ENCODE measurements around the gene WFDC1.

The WFDC1 gene

DNA sequence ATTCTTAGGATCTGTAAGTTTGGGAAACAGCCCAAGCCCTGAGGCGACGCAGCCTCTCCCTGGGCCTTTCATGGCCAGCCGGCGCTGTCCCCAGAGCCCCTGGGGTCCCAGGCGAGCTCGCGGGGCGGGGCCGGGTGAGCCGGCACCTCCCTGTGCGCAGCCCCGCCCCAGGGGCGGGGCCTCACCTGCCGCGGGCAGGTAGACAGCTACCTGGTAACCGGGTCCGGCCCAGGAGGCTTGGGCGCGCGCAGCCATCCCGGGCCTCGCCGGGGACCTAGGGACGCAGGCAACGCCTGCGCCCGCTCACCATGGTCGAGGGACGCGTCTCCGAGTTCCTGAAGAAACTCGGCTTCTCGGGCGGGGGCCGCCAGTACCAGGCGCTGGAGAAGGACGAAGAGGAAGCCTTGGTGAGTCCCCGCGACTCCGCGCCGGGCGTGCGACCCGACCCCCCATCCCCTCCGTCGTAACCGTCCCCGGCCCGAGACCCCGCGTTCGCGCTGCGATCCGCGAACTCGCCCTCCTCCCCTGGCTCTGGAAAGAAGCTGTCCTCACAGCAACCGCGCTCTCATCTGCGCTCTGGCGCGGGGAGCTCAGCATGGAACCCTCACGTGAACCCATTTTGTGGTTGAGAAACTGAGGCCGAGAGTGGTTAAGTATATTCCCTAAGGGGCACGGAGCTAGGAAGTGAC is 73.8 kb downstream of the WFDC1 start, which contains the start of gene ATP2C2:
ATP2C2 (plus strand) TSS at position 231 of the 689 bp plus-strand sequence; CDS start at position 309, 78 bp downstream.
- DNase-seq (ENCODE audit: low read depth): no peak
- peak within 1 kb of the TSS; percentile 68 for H3K4me3 ChIP-seq (ENCODE audit: low read depth, low read length)
- TF ChIP-seq, protein P1, sequence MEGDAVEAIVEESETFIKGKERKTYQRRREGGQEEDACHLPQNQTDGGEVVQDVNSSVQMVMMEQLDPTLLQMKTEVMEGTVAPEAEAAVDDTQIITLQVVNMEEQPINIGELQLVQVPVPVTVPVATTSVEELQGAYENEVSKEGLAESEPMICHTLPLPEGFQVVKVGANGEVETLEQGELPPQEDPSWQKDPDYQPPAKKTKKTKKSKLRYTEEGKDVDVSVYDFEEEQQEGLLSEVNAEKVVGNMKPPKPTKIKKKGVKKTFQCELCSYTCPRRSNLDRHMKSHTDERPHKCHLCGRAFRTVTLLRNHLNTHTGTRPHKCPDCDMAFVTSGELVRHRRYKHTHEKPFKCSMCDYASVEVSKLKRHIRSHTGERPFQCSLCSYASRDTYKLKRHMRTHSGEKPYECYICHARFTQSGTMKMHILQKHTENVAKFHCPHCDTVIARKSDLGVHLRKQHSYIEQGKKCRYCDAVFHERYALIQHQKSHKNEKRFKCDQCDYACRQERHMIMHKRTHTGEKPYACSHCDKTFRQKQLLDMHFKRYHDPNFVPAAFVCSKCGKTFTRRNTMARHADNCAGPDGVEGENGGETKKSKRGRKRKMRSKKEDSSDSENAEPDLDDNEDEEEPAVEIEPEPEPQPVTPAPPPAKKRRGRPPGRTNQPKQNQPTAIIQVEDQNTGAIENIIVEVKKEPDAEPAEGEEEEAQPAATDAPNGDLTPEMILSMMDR (IDR thresholded peaks at IDR 0.05; ENCODE audit: control insufficient read depth, extremely low read depth, insufficient read depth): no peak

DNA sequence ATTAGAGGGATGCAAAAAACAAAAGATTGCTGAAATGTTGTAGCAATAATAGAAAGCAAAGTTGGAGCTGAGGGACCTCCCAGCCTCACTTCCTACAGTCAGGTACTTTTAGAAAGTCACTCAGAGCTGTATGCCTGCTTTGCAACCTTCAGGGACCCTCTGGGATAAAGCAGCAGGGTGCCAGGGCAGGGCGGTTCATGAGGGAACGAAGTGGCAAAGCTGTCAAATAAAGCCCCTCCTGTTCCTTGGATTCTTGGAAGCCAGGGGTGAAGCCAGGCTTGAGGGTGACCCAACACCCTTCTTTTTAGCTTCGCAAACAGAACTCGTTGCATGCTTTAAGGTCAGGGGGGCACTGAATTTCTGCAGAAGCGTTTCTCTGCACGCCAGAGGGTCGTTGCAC is 74.4 kb downstream of the WFDC1 start:
- no peak for DNase-seq (ENCODE audit: low read depth)
- peak overlapping the region; percentile 68 for H3K4me3 ChIP-seq (ENCODE audit: low read depth, low read length)

DNA sequence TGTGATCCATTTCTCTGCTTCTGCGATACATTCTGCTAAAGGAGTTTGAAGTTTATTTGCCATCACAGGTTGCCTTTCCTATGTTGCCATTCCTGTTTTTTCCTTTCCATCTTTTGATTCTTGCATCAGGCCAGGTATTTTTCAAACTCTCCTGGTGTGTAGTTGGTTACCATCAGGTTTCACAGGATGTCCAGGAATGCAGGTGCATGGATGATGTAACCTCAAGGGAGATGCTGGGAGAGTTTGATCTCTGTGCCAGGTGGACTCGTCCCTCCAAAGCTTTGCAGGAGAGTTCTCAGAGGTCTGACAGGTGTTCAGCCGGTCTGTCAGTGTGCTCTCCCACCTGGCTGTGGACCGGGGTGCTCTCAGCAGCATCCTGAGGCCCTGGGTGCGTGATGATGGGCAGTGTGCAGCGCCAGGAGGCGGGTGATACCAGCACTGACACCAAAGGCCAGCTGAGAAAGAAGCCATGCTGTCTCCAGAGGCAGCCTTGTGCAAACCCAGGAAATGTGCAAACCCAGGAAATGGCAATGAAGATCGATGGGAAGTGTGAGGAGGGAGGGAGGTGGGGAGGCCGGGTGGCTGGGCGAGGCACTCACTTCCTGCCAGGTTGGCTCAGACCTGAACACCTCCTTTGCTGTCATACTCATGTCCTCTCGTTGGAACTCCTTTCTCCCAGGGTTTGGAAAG is 75.4 kb downstream of the WFDC1 start:
- TF ChIP-seq, protein P1 (IDR thresholded peaks at IDR 0.05; ENCODE audit: control insufficient read depth, extremely low read depth, insufficient read depth): no peak
- DNase-seq (ENCODE audit: low read depth): peak; percentile 67
- H3K4me3 ChIP-seq (ENCODE audit: low read depth, low read length): peak overlapping the region; percentile 68; the same call in 1 of the 2 replicates

More for the DNA sequence above, 74.4 kb downstream of the WFDC1 start:
- TF ChIP-seq, protein P1 (IDR thresholded peaks at IDR 0.05; ENCODE audit: control insufficient read depth, extremely low read depth, insufficient read depth): no peak

DNA sequence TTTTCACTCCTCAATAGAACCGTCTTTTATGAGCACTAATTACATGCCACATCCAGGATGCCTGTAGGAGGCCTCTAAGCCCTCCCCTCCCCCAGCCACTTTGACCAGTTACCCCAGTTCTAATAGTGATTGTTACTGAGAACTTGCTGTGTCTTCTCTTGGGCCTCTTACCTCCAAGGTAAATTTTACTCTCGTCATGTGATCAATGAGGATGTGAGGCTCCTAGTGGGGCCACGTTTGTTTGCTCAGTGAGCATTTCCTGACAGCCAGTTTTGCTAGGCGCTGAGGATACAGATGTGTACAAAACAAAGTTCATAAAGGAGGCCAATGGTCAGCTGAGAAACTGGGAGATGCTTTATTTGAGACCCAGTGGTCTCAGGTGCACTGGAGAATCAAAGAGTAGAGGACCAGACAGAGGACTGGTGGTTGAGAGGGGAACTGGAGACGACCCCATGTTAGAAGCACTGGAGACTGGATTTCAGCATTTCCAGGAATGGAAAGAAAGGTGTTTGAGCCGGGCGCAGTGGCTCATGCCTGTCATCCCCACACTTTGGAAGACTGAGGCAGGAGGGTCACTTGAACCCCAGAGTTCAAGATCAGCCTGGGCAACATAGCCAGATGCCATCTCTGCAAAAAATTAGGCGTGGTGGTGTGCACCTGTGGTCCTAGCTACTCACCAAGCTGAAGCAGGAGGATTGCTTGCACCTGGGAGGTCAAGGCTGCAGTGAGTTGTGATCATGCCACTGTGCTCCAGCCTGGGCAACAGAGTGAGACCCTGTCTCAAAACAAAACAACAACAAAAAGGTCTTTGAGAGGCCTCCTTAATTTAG is 76.3 kb downstream of the WFDC1 start:
- no peak overlapping the region for H3K4me3 ChIP-seq (ENCODE audit: low read depth, low read length)
- no peak for DNase-seq (ENCODE audit: low read depth)
- TF ChIP-seq, protein P1 (IDR thresholded peaks at IDR 0.05; ENCODE audit: control insufficient read depth, extremely low read depth, insufficient read depth): no peak

DNA sequence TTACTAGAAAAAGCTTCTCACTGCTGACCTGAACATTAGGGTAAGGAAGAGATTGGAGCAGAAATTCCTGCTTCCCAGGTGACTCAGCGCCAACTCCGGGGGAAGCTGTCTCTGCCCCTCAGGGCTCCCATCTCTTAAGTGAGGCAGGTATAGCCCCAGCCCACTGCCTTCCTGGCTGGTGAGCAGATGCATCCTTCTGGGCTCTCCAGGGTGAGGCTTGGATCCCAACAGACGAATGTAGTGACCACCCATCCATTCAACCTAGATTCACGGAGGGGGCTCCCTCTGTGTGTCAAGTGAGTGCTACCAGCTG is 76.8 kb downstream of the WFDC1 start:
- no peak for DNase-seq (ENCODE audit: low read depth)
- no peak overlapping the region for H3K4me3 ChIP-seq (ENCODE audit: low read depth, low read length)
- TF ChIP-seq, protein P1 (IDR thresholded peaks at IDR 0.05; ENCODE audit: control insufficient read depth, extremely low read depth, insufficient read depth): no peak

DNA sequence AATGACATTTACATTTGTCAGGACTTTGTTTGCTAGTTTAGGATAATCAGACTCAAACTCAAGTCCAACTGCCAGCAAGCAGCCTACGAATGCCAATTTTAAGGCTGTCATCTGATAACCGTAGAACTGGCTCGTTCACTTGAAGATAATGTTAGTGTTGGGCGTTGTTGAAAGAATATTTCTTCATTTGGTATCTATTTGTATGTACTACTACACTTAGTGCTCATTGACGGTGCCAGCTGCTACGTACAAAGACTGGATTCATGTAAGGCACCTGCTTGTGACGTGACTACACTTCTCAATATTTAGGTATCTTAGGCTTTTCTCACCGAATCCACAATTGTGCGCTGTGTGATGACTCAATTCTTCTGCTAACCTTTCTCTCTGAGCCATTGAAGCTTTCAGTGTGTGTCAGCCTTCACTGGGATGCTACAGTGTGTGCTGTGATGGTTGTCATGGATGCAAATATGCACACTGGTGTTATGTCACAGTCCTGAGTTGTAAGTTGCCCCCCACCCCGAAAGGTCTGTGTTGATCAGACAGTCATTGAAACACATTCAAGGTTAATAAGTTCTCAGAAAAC is 79.3 kb downstream of the WFDC1 start:
- no peak overlapping the region for H3K4me3 ChIP-seq (ENCODE audit: low read depth, low read length)
- peak; percentile 64 for DNase-seq (ENCODE audit: low read depth)
- TF ChIP-seq, protein P1 (IDR thresholded peaks at IDR 0.05; ENCODE audit: control insufficient read depth, extremely low read depth, insufficient read depth): no peak
